HG02642 (cell line): Measurements from ENCODE around the gene ZBTB21.
"Not testable (repeated sequence)": the region's sequence is repeated elsewhere in the genome, so short reads cannot be mapped to it uniquely, and the experiment has no call there.

Experiments
- ATAC-seq: cut with Tn5 transposase; IDR thresholded peaks from one replicate; pipeline ENCODE4 v1.9.1; 2021; ENCODE audit warnings: mild to moderate bottlenecking; ENCODE audit not compliant: unreplicated experiment, poor library complexity

ZBTB21 gene

DNA sequence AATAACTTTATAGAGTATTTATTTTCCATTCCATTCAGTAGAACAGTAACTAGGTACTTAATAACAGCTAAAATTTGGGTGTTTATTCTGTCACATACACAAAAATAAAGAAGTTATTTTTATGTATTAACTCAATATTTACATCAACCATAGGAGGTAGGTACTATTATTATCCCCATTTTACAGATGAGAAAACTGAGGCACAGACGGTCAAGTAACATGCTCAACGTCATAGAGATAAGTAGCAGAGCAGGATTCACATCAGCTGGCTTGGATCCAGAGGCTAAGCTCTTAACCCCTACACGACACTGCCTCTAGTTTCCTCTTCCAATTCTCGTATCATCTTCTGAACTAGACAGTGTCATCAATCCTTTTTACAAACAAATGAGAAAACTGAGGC is 9.3 kb downstream of the ZBTB21 start:
- ATAC-seq, result no peak

DNA sequence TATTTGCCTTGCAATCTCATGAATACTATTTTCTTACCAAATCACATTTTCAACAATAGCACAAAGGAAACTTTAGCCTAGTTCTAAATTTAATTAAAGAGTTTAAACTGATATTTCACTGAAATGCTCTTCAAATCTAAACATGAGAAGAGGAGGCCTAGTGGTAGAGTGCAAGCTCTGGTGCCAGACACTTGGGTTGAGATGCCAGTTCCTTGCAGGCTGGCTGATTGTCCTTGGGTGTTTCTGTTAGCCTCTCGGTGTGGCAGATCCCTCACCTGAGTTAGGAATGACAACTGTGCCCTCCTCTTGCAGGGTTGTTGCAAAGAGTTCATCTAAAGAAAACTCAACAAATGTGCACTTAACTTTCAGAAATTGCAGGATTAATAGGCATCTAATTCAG is 12.5 kb downstream of the ZBTB21 start:
- ATAC-seq, result no peak

DNA sequence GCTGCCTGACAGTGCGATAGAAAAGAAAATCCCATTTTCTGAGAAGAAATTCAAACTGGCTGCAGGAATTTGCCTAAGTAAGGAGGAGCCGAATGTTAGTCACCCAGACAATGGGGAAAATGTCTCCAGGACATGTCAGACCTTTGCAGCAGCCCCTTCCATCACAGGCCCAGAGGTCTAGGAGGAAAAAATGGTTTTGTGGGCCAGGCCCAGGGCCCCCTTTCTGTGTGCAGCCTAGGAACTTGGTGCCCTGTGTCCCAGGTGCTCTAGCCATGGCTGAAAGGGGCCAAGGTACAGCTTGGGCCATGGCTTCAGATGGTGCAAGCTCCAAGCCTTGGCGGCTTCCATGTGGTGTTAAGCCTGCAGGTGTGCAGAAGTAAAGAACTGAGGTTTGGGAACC is 14.6 kb downstream of the ZBTB21 start:
- no peak for ATAC-seq

DNA sequence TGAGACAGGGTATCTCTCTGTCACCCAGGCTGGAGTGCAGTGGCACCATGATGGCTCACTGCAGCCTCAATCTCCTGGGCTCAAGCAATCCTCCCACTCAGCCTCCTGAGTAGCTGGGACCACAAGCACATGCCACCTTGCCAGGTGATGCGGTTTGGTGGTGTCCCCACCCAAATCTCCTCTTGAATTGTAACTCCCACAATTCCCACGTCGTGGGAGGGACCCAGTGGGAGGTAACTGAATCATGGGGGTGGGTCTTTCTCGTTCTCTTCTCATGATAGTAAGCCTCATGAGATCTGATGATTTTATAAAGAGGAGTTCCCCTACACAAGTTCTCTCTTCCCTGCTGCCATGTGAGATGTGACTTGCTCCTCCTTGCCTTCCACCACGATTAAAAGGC is 15.5 kb downstream of the ZBTB21 start:
- not testable (repeated sequence) for ATAC-seq

DNA sequence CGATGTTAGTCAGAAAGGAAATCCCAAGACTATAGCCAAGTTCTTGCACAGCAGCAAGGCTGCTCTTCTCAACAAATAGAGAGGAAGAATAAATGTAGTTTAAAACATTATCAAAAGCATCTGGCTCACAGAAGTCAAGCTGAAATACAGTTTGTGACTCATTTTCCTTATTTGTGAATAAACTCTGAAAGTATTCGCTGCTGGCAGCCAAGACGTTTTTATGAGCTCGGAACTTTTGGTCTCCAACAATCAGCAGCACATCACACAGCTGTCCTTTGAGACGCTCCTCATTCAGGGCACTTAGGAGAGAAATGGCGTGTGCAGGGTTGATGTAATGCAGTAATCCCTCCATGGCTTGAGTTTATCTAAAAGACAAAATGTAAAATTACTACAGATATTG is 16.4 kb downstream of the ZBTB21 start:
- no peak for ATAC-seq

DNA sequence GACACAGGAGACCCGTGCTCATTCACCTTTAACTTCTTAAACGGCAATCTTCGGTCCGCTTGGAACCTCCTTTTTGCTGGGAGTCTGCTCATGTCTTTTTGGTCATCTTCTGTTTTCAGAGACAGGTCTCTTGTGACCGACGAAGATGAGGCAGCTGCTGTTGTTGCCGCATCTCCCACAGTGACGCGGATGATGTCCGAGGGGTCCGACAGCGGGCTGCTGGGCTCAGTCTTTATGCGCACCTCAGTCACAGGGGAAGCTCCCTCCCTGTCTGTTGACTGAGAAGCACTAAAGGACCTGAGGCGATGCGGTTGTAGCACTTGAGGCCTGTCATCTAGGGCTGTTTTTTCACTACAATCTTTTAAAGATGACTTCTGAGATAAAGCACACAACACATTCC is 17.6 kb downstream of the ZBTB21 start:
- ATAC-seq, result no peak

DNA sequence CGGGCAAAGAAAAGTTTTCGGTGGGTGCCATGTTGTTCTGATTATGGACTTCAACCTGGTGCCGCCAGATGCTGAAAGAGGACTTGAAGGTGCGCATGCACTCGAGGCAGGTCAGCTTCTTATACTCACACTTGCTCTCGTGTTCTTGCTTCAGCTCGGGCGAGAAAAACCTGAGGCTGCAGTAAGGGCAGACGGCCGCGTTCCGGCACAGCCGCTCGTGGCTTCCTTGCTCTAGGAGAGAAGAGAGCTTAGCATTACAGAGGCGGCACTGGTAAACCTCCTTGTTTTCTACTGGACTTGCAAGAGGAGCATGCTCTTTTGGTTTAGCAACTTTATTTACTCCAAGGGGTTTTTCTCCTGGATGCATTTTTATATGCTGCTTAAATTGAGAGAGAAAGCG is 18.5 kb downstream of the ZBTB21 start:
- ATAC-seq, result no peak

DNA sequence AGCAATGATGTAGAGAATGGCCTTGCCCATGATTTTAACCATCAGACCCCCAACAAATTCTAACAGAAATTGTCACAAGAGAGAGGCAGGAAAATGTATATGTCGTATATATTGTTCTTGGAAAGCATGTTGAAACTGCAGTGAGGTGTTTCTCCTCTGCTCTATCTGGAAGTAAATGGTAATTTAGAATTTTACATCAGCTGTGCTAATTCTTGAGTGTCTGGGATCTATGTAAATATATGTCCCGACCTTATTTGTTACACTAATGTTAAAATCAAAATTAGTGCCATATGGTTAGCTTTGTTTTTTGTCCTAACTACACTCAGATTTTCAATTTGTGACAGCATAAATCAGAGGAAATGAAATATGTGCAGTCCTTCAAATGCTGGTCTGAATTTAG is 20.5 kb downstream of the ZBTB21 start:
- ATAC-seq, result no peak

DNA sequence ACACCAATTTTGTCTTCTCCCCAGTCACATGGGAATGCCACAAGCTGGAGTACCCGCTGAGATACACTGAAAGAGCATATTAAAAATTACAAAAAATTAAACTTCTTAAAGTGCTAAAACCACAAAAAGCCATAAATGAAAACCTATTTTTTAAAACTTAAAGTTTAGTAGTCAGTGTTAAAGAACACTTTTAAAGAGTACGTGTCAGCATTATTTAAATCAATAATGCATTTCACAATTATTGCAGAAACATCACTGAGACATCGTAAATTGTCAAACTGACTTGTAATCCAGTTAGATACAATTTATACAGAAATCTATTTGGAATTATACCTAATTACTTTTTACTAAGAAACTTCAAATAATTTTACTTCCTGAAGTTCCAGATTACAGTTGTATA is 22.9 kb downstream of the ZBTB21 start:
- no peak for ATAC-seq

DNA sequence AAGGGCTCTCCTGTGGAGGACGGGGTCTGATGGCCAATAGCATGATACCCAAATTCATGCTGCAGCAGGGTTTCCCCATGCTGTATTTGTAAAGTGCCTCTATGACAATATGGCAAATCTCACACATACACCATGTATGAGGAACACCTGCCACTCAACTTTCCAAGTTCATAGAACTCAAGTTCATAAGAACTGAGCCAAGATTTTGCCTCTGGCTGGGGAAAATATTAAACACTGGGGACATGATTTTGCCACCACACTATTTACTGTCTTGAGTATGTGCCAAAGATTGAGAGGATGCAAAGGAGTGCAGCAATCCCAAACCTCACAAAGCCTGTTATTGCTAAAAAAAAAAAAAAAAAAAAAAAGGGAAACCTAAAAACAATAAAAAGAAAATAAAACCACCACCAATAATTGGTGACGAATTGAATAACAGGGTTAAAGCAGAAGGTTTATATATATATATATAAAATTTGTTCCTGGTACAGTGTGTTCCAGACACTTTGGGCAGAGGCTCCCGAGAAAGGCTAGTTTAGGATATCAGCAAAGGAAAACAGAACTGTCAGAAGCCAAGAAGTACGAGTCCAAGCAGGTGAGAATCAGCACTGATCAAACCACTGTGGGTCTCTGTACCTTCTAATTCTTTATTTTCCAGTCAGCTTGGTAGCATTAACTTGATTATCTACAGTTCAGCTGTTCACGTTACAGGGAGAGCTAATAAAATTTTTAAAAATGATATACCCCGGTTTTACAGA is 24.3 kb downstream of the ZBTB21 start:
- no peak for ATAC-seq

DNA sequence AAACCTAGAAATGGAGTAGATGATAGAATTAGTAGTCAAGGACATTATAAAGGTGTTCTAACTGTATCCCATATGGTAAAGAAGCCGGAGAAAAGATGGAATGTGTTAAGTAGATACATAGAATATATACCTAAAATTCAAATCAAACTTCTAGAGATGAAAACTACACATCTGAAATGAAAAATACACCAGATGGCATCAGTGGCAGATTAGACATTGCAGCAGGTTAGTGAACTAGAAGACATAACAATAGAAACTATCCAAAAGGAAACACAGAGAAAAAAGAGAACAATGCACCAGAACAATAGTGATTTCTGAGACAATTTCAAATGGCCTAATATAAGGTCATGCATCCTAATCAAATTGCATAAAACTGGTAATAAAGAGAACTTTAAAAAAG is 26.9 kb downstream of the ZBTB21 start:
- no peak for ATAC-seq

DNA sequence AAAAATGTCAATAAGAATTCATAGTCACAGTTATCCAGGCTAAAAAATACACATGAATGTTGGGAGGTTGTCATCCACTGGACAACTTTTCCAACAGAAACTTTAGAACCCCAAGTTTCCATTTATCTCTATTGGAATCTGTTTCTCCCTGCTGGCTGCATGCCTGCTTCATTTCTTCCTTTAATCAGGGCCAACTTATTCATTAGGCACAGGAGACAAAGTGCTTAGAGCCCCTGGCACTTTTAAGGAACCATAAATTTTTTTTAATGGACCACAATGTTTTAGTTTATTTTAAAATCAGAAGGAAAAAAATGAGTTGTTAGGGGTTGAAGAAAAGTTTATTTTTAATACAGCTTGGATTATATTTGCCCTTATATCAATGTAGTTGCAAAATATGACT is 29.6 kb downstream of the ZBTB21 start:
- no peak for ATAC-seq

DNA sequence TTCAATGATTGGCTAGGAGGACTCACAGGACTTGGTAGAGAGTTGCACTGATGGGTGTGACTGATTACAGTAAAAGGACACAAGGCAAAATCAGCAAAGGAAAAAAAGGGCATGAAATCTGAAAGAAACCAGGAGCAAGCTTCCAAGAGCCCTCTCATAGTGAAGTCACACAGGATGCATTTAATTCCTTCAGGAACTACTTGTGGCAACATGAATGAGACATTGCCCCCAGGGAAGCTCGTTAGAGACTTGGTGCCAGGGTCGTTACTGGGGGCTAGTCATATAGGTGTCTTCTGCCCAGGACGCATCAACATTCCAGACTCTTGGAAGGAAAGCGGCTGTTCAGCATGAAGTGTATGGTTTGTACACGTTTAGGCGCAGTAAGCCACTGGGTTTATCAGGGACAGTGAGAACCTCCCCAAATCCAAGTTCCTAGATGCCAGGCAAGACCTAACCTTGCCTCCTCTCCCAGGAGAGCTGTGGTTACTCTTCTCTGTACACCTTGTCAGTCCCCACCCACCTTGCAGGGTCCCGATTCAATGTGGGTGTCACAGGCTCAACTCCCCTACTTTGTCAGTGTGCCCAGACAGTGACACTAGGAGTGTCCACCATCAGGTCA is 30.3 kb downstream of the ZBTB21 start:
- ATAC-seq, result no peak

DNA sequence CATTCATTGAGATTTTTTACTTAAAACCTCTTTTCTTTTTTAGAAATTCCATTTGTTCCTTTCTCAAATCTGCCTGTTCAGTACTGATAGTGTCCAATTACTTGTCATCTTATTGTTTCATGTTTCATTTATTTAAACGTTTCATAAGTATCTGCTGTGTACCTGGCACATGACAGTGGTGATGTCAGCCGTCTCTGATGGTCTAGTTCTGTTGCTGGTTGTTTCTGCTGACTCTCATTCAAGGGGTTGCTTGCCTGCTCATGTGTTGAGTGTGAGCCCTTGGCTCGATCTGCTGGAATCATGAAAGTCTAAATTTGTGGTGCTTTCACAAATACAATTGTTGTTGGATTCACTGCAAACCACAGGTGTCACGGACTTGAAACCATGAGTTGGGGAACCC is 30.8 kb downstream of the ZBTB21 start:
- ATAC-seq, result no peak

DNA sequence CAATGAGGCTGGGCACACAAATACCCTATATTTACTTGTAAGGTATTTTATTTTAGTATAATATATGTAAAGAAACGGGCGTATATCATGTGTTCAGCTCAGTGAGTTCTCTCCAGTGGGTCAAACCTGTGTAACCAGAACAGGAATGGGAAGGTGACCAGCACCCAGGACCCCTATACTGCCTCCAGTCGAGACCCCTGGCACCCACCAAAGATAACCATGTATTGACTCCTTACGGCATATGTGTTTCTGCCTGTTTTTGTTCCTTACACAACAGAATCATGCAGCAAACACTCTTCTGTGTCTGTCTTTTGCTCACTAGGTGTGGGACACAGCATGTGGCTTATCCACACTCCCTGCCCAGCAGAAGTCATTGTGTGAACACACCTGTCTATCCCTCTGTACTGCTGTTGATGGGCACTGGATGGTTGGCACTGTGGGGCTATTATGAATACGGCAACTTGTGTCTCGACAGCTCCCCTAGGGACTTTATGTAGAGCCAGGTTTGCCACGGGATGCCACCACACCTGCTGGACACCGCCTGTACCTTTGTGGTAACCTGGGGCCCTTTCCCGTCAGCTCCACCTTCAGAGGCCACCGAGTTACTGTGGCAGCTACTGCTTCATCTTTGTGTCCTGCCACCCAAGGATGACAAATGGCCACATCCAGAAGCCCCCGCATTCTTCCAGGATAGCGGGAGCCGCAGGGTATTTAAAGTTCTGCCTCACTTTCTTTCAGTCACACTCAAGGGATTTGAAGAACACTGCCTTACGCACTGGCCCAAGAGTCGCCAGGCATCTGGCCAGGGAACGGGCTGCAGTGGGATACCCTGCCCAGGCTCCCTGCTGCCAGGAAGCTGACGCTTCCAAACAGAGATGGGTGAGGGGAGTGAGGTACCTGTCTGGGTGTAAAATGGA is 32.9 kb downstream of the ZBTB21 start:
- no peak for ATAC-seq

DNA sequence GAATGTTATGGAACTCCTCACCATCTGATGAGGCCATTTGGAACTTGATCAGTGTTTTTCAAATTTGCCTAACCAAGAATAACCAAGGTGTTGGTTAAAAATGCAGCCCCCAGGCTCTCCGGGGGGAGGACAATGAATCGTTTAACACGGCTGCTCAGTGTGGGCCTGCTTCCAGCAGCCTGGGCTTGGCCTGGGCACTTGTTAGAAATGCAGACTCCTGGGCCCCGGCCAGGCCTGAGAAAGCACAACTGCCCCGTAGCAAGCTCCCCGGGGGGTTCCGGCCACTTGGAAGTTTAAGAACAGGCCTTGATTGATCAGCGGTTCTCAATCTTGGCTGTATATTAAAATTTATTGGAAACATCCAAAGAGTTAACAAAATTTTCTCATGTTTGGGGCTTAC is 33.5 kb downstream of the ZBTB21 start:
- no peak for ATAC-seq

DNA sequence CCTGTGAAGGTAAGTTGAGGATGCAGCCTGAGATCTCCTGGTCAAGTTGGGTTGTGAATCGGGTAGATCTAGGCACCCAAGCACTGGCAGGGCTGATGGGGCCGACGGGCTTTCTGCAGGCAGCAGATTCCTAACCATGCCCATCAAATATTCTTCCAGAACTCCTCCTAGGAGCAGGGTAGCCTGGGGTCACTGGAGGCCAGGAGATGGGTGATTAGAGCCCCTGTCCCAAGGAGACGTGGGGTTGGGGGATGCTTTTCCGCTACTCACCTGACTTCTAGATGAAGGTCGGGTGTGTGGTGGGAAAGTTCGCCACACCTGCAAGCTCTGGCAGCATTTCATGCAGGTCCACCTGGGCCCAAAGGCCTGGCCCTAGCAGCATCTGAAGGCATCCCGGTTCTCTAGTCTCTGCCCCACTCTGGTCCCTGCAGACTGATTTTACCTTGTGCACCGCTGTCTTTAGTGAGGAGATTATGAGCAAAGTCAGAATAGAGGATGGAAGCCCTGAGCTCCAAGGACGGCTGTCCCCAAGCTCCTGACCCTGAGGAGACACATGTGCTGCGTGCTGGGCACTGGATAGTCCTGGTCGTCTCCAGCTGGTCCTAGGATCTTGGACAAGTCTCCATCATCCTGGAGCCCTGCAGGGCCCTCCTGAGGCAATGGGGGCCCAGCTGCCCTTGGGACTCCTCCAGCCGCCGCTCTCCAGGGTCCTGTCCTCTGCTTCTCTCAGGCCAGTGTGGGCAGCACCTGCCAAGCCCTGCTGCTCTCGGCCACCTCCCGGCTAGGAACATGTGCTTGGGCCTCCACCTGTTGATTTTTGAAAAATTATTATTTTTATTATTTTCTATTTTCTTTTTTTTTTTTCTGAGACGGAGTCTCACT is 34.5 kb downstream of the ZBTB21 start:
- ATAC-seq, result no peak

DNA sequence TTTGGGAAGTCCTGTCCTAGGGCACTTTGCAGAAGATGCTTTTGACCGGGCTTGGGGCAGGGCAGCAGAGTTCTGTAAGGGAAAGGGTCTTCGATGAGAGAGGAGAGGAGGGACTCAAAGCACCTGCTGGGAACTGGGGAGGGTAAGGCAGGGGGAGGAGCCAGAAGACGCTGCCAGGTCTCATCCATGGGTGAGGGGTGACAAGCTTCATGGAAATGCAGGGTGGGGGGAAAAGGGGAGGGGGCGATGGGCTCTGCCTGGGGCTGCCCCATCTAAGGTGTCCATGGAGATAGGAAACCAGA is 35.5 kb downstream of the ZBTB21 start:
- ATAC-seq, result no peak

DNA sequence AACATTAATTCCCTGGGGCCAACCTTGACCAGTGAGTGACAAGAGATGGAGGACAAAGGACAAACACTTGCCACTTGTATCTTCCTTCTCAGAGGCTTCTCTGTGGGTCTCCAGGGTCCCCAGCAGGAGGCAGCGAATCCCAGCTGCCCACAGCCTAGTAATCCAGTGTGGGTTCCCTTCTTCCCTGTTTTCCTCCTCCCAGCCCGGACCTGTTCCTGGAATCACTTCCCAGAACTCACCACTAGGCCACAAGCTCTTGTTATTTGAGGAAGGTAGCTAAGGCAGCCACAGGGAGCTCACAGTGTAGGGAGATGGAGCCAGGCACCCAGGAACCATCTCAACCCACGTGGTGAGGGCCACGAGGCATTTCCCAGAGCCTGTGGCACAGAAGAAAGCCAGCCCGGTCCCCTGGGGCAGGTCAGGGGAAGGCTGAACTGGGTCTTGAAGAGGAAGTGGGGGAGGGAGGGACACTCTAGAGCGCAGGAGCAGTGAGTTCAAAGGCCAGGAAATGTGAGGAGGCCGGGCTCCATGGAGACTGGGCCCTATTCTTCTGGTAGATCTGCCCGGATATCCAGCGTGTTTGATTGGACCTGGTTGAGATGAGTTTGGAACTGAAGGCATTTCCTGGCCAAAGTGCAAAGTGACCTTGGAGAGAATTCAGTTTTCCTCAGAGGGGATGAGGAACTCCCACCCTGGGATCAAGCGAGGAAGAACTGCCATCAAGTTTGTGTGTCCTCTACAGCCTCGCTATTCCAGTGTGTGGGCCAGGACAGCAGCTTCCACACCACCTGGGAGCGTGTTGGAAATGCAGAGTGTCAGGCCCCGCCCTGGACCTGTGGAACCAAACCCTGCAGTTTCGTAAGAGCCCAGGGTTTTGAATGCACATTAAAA is 36.1 kb downstream of the ZBTB21 start:
- no peak for ATAC-seq

DNA sequence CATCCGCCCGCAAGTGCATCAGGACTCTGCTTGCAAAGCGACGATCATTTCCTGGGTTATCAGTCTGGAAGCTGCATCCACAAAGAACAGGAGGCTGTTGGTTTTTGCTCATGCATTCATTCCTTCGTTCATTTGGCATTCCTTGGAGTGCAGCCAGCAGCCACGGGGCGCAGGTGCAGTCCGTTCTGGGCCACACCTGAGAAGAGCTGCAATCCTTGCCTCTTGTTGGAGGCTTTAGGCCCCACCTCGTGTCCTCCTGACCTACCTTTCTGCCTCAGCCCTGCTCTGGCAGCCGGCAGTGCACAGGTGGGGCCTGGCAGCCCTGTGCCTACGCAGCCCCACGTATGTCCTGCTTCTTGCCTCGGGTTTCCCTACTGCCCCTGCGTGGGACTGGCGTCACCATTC is 36.7 kb downstream of the ZBTB21 start:
- no peak for ATAC-seq
